Hematopoietic multipotent progenitor cell treated with erythropoietin and hydrocortisone succinate and interleukin-3 and kit ligand, for 15 days (in vitro differentiated cells): ENCODE data around the gene REX1BD.

Experiments
- DNase-seq: peaks from one replicate; pipeline ENCODE4 v3.0.0-alpha.2; 2015; ENCODE audit warnings: low spot score

Gene REX1BD

GRCh38 chr19:18603255-18603957, 14.8 kb downstream of the REX1BD start:
- peak; percentile 32 for DNase-seq

DNA sequence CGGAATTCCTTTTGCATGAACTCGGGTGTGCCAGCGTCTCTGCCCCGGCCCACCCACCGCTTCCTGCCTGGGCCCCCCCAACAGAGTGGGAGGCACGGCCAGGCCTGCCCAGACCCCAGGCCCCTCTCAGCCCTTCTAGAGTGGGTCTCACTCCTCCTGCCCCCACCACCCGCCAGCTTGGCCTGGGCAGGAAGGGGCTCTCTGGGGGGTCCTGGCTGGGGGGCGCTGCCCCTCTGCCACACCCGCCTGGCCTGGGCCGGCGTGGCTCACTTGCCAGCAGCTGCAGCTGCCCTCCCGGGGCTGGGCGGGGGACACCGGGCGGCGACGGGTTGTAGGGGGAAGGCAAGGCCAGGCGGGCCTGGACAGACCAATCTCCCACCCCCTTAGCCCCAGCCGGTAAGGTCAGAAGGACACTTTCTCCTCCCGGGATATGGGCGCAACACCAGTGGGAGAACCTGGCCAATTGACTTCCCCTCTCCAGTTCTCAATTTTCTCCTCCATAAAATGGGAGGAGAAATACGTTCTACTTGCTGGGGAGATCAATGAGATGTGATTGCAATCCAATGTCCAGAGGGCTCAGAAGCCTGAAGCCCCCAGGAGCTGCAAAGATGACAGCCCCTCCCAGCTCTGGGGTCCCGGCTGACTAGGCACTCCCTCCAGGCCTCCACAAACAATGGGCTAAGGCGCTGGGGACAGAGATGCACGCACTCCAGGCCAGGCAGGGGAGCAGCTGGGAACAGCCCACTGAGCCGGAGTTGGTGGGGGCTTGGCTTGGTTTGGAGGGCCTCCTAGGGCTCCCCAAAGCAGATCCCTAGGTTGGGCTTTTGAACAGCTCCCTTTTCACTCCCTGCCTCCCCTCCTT, 15.6 kb downstream of the REX1BD start:
- DNase-seq, result no peak

GRCh38 chr19:18604820-18605159, 16.2 kb downstream of the REX1BD start:
- DNase-seq, result no peak

DNA sequence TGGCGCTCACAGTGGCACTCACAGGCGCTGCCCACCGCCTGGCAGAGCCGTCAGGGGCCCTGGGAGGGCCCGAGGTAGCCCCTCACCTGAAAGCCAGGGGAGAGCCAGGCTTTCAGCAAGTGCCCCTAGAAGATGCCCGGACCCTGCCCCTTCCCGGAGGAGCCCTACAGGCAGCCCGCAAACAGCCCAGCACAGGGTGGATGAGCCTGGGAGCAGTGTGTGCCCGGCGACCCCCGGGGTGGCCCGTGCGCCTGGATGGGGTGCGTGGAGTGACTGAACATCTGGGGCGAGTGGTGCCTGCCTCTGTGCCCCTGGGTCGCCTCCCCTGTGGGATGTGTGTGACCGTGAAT, 16.6 kb downstream of the REX1BD start:
- no peak for DNase-seq

DNA sequence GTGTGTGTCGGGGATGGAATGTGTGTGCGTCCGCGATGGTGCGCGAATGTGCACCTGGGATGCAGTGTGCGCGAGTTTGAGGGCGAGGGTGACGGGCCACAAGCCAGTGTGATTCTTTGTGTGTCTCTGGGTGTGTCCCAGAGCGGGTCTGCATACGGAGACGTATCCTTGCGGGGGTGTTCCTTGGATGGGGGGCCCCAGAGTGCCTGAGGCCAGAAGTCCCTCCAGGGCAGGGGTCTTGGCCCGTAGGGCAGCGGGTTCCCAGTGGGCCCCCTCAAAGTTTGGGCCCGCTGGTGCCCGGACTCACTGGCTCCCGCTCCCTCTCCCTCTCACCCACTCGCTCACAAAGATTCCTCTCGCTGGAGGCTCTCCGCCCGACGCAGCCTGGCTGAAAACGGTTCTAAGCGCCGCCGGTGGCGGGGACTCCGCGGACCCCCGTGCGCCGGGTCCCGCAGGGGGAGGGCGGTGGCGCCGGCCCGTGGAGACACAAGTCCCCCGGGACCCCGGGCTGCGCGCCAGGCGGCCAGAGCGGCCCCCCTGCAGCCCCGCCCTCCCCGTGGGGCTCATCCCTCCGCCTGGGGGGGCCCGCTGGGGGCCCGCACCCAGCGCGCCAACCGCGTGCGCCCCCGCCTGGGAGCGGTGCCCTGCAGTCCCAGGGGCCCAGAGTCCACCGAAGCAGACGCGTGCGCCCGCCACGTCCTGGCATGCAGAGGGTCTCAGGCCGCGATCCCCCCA, 17.1 kb downstream of the REX1BD start:
- DNase-seq, result no peak

GRCh38 chr19:18606281-18607225, 18.0 kb downstream of the REX1BD start, which contains the start of gene CRLF1:
TSS of gene CRLF1 (minus strand) at chr19:18606799. CDS start at chr19:18606656, 143 bp downstream.
- no peak for DNase-seq

DNA sequence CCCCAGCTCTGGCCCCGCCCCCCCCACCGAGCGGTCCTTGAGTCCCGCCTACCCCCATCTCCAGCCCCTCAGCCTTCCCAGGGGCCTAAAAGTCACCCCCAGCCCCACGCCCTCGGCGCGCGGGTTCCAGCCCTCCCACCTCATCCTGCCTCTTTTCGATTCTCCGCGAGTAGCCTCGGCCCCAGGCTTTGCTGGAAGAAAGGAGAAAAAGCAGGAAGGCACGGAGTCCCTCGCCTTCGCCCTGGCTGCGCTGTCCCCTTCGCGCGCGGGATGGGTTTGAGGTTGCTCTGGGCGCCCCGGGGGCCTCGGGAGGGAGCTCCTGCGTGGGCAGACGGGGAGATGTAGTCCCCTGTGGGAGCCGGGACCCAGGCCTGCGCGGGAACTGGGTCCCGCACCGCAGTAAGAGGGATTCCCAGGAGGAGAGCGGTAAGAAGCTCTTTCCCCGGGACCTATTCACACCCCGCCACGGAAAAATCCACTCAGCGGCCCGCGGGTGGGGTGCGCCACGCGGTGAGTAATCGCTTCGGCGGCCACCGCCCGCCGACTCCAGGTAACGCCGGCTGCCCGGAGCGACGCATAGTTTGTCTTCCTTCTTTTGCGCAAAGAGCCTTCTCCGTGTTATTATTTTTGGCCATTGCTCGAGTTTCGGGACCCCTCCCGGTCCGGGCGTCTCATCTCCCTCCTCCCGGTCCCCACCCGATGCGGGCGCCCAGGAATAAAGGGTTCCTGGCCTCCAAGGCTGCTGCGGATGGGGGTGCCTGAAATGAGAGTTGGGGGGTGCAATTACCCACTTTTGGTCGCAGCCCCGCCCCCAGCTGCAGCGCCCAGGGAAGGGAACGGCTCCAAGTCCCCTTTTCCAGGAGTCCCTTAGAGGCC, 18.9 kb downstream of the REX1BD start:
- no peak for DNase-seq

GRCh38 chr19:18608102-18608804, 19.7 kb downstream of the REX1BD start:
- no peak for DNase-seq

DNA sequence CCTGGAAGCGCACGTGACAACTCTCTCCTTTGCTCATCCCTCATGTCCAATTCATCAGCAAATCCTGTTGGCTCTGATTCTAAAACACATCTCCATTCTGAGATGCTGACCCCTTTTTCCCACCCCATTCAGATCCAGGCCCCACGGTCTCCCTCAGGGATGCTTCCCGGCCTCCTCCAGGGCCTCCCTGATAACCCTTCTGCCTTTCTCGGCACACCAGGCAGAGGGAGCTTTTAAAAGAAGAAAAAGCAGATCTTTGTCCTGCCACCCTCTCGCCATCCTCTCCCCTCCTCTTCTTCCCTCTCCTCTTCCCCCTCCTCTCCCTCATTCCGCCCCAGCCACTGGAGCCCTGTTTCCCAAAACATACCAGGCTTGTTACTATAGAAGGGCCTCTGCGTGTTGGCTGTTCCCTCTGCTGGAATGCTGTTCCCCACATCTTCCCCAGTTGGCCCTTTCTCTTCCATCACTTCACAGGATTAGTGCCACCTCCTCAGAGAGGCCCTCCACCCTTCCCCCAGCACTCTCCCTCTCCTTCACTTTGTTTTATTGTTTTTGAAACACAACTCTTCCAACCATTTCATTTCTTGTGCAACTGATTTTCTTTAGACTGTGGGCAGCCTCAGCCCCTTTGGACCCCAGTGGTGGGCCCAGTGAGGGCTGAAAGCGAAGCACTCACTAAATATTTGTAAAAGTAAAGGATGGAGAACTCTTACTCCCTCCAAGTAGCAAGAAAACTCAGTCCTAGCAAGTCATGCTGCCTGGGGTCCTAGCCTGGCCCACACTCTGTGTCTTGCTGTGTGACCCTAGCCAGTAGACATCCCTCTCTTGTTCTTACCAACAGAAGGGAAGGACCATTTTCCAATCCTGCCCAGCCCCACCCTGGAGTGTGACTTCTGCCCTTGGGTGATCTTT, 20.5 kb downstream of the REX1BD start:
- DNase-seq, result no peak

- DNase-seq, result no peak
Measured at GRCh38 chr19:18609717-18610051, 21.1 kb downstream of the REX1BD start.

DNA sequence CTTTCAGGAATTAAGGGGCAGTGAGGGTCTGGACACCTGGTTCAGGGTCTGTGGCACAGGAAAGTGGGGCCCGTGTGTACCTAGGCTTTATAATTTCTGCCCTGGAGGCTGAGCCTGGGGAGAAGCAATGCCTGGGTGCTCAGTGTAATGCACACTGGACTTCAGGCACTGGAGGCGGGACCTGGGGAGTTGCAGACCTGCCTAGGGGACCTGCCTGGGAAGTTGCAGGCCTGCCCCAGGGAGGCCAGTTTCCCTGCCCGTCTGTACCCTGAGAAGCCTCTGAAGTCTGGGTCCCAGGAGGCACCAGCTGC, 21.6 kb downstream of the REX1BD start:
- DNase-seq, result no peak

DNA sequence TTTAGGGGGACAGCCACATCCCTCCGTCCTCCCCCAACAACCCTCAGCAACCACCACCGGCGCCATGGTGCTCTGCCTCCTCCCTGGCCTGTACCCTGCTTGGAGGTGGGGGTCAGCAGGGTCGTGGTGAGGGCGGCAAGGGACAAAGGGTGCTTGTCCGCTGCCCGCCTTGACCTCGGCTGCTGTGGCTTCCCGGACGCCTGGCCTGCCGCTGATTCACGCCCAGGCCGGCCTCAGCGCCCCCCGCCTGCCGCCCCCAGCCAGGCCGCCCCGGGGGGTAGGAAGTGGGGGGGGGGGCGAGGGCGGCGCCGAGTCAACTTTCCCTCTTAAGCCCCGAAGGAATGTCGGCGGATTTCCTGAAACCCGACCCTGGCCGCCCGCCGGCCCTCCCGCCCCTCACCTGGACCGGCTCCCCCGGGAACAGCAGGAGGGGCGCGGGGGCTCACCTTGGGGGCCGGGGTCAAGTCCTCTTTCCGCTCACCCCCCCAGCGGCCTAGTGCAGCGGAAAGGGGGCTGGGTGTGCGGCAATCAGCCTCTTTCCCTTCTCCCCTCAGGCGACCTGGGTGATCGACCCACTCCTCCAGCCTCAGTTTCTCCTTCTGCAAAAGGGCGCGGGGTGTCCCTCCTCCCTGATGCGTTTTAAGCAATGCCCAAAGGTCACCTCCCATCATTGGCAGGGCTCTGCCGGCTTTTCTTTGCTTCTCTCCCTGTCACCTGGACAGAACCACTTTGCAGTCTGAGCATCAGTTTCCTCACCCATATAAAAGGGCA, 22.1 kb downstream of the REX1BD start:
- DNase-seq, result no peak

DNA sequence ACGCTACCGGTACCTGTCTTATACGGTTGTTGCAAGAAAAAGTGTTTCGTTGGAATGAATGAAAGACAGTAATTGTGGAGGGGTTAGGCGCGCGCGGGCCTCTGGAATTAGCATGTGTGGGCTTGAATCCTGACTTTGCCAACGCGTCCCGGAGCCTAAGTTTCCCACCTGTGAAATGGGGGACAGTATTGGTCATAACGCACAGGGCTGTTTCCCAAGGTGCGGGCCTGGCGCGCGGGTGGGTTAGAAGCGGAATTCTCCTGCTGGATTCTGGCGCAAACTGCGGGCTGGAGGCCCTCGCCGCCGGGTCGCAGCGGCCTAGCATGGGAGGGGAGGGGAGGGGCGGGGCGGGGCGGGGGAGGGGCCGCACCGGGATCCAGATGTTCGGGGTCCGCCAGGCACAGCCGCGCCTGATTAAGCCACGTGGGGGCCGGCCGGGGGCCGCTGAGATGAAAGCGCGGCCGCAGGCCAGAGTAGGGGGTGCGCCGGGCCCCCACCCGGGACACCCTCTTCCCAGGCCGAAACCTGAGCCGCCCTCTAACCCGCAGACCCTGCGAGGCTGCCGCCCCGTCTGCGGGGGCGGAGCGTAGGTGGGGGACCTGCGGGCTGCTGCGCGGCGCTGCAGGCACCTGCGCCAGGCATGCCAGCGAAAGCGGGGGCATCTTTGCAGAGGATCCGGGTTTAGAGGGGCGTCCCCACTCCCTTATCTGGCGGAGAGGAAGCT, 22.9 kb downstream of the REX1BD start:
- no peak for DNase-seq

DNA sequence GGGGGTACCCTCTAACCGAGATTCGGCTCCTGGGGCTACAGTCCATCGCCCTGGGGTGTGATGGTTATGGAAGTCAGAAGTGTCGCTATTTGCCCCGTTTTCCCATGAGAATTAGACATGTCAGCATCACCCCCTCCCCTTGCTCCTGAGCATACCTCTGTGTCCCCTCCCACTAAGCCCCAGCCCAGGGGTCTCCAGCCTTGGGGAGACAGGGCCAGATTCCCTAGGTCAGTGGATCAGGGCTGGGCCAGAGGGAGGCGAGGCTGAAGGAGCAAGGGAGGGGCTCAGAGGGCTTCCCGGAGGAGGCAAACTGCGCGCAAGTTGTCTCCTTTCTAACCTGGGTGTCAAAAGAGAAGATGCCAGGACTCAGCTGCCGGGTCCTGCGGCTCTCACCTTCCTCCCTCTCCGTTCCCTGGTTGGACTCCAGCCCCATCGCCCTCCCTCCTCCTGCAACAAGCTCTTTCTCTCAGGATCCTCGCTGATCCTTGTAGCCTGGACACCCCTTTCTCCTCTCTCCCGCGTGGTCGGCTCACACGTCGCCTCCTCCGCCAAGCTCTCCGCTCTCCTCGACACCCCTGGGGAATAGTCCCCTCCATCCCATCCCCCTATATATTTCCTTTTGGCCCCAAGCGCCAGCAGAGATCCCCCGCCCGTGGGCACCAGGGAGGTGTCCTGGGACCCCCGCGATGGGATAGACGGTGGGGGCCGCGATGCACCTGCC, 23.6 kb downstream of the REX1BD start:
- no peak for DNase-seq

DNA sequence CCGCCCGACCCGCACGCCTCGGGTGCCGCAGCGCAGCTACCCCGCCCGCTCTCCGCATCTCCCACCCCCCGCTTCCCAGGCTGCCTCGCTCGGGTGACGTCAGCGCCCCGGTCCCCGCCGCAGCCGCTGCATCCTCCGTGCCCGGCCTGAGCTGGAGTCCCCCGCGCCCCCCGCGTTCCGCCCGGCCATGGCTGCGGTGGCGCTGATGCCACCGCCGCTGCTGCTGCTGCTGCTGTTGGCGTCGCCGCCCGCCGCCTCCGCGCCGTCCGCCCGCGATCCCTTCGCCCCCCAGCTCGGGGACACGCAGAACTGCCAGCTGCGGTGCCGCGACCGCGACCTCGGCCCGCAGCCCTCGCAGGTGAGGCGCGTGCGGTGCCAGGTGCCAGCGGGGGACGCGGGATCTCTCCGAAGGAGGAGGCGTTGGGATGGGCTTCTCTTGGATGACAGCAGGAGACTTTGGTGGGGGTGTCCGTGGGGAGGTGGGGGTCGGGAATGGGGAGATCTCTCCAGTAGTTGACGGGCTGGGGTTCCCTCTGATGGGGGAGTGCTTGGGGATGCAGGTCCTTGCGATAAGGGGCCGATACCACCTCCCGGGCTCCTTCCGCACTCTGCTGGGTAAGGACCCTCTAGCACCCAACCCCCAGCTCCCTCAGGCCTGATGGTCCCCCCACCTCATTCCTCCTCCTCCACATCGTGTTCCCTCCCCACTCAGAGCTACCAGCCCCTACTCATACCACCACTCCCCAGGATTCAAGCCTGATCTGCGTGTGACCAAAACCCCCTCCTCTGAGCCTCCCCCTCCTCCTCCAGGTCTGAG, 24.4 kb downstream of the REX1BD start, which contains the start of gene TMEM59L:
TSS of gene TMEM59L (plus strand) at position 99 of the 817 bp plus-strand sequence. CDS start at position 188, 89 bp downstream.
- DNase-seq, result no peak

- no peak for DNase-seq
Measured at GRCh38 chr19:18613589-18614234, 25.1 kb downstream of the REX1BD start.
